Peyer's patch (tissue), 4 donors: ENCODE data around the gene ST6GAL1. TPM values are rescaled to one million over a fixed set of nuclear protein-coding genes. Genes with fewer than 3 reads are reported as not detected.
"Not testable (repeated sequence)": the region's sequence is repeated elsewhere in the genome, so short reads cannot be mapped to it uniquely, and the experiment has no call there.

ENCODE experiments used
- DNase-seq, 3 donors: peaks; one replicate each; pipeline ENCODE4 v3.0.0-alpha.2; 2017 to 2019
- H3K27ac ChIP-seq, 4 donors: fragments of 200-600 bp; sonication (generic); one replicate each; pipeline ENCODE4 v1.5.1; 2016 to 2019
- H3K27me3 ChIP-seq, 2 donors: fragments of 200-600 bp; sonication (generic); one replicate each; pipeline ENCODE4 v1.5.1; 2019
- H3K36me3 ChIP-seq, 3 donors: fragments of 200-600 bp; sonication (generic); one replicate each; pipeline ENCODE4 v1.5.1; 2016 to 2019
- H3K4me1 ChIP-seq, 4 donors: fragments of 200-600 bp; sonication (generic); one replicate each; pipeline ENCODE4 v1.5.1; 2016 to 2019
- H3K4me3 ChIP-seq, 4 donors: fragments of 200-600 bp; sonication (generic); 1 replicate in 3 of 4; 2 replicates in 1 of 4; pipeline ENCODE4 v1.5.1; 2016 to 2019; ENCODE audit warnings: mild to moderate bottlenecking in 1 of 4
- H3K9me3 ChIP-seq, 4 donors: fragments of 200-600 bp; sonication (generic); one replicate each; pipeline ENCODE4 v1.5.1; 2016 to 2019; ENCODE audit warnings: mild to moderate bottlenecking in 1 of 4
- POLR2A ChIP-seq, 2 donors: fragments of 450-650 bp; IDR thresholded peaks; one replicate each; pipeline ENCODE4 v1.5.1; 2017; ENCODE audit warnings: antibody characterized with exemption in 2 of 2, mild to moderate bottlenecking in 2 of 2, moderate library complexity in 2 of 2
- total RNA-seq, 4 donors: library from RNA; depleted of rRNA; stranded (reverse); fragments of >200 nt; gene quantifications; one replicate each; pipeline ENCODE4 v1.1.0, GENCODE V29; 2016
- TF ChIP-seq, protein P1 (sequence below), 6 experiments: fragments of 450-650 bp in 4 of 6; fragments of 200-600 bp in 2 of 6; sonication (generic) in 1 of 6; IDR thresholded peaks; one replicate each; pipeline ENCODE4 v1.5.1; 2017 to 2019; ENCODE audit warnings: antibody characterized with exemption in 6 of 6, mild to moderate bottlenecking in 3 of 6, moderate library complexity in 1 of 6

The ST6GAL1 gene
- total RNA-seq, 4 donors from 2014 or later, result 3.7 to 96.6 (median 14.9) TPM

DNA sequence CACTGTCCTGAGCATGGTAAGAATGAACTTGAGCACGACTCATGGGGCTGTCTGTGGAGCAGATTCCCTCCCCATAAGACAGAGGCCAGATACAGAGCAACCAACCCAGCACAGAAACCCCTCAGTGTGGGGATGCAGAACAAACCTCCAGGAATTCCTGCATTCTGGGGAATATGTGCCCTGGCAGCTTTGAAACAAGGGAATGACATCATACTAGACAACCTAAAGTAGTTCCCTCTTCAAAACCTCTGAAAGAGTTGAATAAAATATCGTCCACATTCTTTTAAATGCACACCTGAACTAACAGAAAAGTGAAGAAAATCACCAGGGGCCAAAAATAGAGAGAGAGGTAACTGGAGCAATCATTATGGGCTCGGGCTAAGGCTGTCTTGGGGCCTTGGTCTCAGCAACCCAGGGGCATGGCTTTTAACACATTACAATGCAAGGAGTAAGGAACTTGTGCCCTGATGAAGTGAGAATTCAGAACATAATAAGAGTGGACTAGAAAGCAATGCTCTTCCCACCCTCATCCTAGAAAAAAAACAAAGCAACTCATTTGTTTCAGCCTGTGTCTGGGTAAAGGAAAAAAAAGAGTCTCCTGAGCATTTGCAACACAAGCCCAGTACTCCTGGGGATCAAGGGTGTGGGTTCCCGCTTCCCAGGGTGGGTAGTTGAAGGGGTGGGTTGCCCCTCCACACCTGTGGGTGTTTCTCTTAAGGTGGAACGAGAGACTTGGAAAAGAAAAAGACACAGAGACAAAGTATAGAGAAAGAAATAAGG lies 43.9 kb upstream of the ST6GAL1 start:
- H3K4me1 ChIP-seq, result no peaks in the 10 kb centered on the region
- H3K4me3 ChIP-seq, result no peak overlapping the region
- no peaks in the 10 kb centered on the region for H3K27me3 ChIP-seq
- H3K36me3 ChIP-seq, result no peaks in the 10 kb centered on the region
- no peaks in the 10 kb centered on the region for H3K9me3 ChIP-seq
- no peak for DNase-seq
- TF ChIP-seq, protein P1, sequence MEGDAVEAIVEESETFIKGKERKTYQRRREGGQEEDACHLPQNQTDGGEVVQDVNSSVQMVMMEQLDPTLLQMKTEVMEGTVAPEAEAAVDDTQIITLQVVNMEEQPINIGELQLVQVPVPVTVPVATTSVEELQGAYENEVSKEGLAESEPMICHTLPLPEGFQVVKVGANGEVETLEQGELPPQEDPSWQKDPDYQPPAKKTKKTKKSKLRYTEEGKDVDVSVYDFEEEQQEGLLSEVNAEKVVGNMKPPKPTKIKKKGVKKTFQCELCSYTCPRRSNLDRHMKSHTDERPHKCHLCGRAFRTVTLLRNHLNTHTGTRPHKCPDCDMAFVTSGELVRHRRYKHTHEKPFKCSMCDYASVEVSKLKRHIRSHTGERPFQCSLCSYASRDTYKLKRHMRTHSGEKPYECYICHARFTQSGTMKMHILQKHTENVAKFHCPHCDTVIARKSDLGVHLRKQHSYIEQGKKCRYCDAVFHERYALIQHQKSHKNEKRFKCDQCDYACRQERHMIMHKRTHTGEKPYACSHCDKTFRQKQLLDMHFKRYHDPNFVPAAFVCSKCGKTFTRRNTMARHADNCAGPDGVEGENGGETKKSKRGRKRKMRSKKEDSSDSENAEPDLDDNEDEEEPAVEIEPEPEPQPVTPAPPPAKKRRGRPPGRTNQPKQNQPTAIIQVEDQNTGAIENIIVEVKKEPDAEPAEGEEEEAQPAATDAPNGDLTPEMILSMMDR (IDR thresholded peaks at IDR 0.05), result no peak
- TF ChIP-seq POLR2A (IDR thresholded peaks at IDR 0.05), result no peak
- no peak overlapping the region for H3K27ac ChIP-seq

DNA sequence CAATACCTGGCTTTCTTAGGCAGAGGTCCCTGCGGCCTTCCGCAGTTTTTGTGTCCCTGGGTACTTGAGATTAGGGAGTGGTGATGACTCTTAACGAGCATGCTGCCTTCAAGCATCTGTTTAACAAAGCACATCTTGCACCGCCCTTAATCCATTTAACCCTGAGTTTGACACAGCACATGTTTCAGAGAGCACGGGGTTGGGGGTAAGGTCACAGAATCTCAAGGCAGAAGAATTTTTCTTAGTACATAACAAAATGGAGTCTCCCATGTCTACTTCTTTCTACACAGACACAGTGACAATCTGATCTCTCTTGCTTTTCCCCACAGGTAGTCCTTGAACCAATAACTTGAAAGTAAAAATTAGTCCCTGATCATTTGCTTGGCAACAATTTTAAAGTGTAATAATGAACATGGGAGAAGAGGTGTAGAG lies 42.8 kb upstream of the ST6GAL1 start:
- not testable (repeated sequence) for H3K4me1 ChIP-seq, H3K27ac ChIP-seq, H3K4me3 ChIP-seq, H3K9me3 ChIP-seq, H3K36me3 ChIP-seq, DNase-seq, H3K27me3 ChIP-seq

DNA sequence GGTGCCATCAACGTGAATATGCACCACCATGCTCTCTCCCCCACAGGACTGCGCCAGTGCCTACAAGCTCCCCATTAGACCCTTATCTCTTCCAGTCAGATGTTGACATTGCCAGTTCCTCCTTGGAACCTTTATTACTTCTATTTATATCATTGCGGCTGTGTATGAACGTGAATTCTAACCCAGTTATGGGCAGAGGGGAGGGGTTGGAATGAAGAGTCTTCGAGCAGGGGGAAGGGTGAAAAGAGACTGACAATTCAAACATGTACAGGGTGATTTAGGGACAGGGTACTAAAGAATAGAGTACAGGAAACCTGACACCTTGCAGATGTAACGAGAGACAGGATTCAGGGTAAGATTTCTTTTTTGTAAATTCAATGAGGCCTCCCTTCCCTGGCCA lies 41.8 kb upstream of the ST6GAL1 start:
- Histone ChIP-seq H3K4me1 (no peaks in the 10 kb centered on the region), H3K27ac (no peak overlapping the region), H3K36me3 (no peaks in the 10 kb centered on the region), H3K4me3 (no peak overlapping the region), H3K9me3 (no peaks in the 10 kb centered on the region), H3K27me3 (no peaks in the 10 kb centered on the region)
- TF ChIP-seq, protein P1 (IDR thresholded peaks at IDR 0.05), result no peak
- TF ChIP-seq POLR2A (IDR thresholded peaks at IDR 0.05), result no peak
- no peak for DNase-seq

DNA sequence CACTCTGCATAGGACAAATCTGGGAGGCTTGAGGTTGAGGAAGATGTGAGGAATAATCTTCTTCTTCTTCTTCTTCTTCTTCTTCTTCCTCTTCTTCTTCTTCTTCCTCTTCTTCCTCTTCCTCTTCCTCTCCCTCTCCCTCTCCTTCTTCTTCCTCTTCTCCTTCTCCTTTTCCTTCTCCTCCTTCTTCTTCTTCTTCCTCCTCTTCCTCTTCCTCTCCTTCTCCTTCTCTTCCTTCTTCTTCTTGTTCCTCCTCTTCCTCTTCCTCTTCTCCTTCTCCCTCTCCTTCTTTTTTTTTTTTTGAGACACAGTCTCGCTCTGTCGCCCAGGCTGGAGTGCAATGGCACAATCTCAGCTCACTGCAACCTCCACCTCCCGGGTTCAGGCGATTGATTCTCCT lies 40.6 kb upstream of the ST6GAL1 start:
- not testable (repeated sequence) for H3K4me3 ChIP-seq, DNase-seq, H3K27ac ChIP-seq, H3K36me3 ChIP-seq, H3K4me1 ChIP-seq, H3K27me3 ChIP-seq, H3K9me3 ChIP-seq

DNA sequence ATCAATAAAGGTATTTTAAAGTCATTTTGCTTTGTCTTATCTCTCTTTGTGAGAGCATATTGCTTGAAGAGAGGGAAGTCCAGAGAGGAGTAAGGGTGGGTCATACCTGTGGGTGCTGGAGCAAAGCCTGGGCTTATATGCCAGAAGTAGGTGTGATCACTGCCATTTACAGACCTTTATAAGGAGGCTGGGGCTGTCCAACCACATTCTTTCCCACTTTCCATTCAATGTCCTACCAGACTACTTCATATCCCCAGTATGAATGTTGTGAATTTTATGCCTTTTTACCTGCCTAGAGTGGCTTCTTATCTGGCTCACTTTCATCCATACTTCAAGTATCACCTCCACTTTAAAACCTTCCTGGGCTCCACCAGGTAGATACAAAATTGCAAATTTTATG lies 39.4 kb upstream of the ST6GAL1 start:
- Histone ChIP-seq H3K27me3 (no peaks in the 10 kb centered on the region), H3K9me3 (no peaks in the 10 kb centered on the region), H3K36me3 (no peaks in the 10 kb centered on the region), H3K4me3 (no peak overlapping the region), H3K27ac (no peak overlapping the region), H3K4me1 (no peaks in the 10 kb centered on the region)
- DNase-seq, result no peak
- TF ChIP-seq, protein P1 (IDR thresholded peaks at IDR 0.05), result no peak
- no peak for TF ChIP-seq POLR2A (IDR thresholded peaks at IDR 0.05)

DNA sequence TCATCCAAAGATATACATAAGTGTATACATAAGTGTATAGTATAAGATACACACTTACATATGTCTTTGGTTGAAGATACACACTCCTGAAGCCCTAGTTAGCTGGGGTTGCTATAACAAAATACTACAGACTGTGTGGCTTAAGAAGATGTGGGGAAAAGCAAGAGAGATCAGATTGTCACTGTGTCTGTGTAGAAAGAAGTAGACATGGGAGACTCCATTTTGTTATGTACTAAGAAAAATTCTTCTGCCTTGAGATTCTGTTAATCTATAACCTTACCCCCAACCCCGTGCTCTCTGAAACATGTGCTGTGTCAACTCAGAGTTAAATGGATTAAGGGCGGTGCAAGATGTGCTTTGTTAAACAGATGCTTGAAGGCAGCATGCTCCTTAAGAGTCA lies 37.3 kb upstream of the ST6GAL1 start:
- H3K27ac ChIP-seq, H3K9me3 ChIP-seq, DNase-seq, H3K4me1 ChIP-seq, H3K27me3 ChIP-seq, H3K36me3 ChIP-seq, H3K4me3 ChIP-seq: not testable (repeated sequence)

DNA sequence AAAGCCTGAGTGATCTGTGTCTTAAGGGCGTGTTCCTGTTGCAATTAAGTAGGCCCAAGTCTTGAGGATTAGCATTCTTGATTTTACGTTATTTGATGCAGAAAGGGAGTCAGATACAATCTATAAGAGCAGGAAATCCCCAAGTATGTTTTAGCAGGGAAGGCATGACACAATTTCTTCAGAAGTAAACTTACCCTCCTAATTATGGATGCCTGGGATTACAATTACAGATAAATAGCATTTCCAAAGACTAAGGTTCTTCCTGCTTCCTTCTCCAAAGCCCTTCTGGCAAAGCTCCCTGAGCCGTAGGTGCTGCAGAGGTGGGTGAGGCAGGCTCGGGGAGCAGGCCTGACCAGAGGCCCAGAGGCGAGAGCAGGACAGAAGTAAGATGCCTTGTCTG lies 34.9 kb upstream of the ST6GAL1 start:
- Histone ChIP-seq H3K36me3 (no peaks in the 10 kb centered on the region), H3K4me1 (no peaks in the 10 kb centered on the region), H3K27me3 (no peaks in the 10 kb centered on the region), H3K9me3 (no peaks in the 10 kb centered on the region), H3K4me3 (no peak overlapping the region), H3K27ac (no peak overlapping the region)
- TF ChIP-seq, protein P1 (IDR thresholded peaks at IDR 0.05), result no peak
- TF ChIP-seq POLR2A (IDR thresholded peaks at IDR 0.05), result no peak
- no peak for DNase-seq
